ENCODE data around the gene SPTLC2. TPM values are rescaled to one million over a fixed set of nuclear protein-coding genes. Genes with fewer than 3 reads are reported as not detected.
A peak's percentile ranks its signal among the peaks of the same experiment; 100 is the strongest.

SPTLC2 gene
- total RNA-seq, 4 donors from 2014 or later, result 21.6 to 35.5 (median 29.8) TPM

GRCh38 chr14:77574446-77575115 is 41.9 kb downstream of the SPTLC2 start:
- TF ChIP-seq POLR2A (IDR thresholded peaks at IDR 0.05) (no peak), CTCF (IDR thresholded peaks at IDR 0.05) (no peak)
- no peak overlapping the region for H3K4me3 ChIP-seq
- H3K27me3 ChIP-seq, result no peaks in the 10 kb centered on the region
- peaks cover 0 to 47% (median 0%) of the 10 kb centered on the region in 3 donors for H3K36me3 ChIP-seq
- no peak for DNase-seq
- no peaks in the 10 kb centered on the region for H3K4me1 ChIP-seq
- H3K27ac ChIP-seq, result no peak overlapping the region
- H3K9me3 ChIP-seq, result no peaks in the 10 kb centered on the region

- no peak overlapping the region for H3K4me3 ChIP-seq
- DNase-seq, result no peak
- no peaks in the 10 kb centered on the region for H3K27me3 ChIP-seq
- TF ChIP-seq POLR2A (IDR thresholded peaks at IDR 0.05) (no peak), CTCF (IDR thresholded peaks at IDR 0.05) (no peak)
- H3K36me3 ChIP-seq, result peaks cover 0 to 47% (median 0%) of the 10 kb centered on the region in 3 donors
- H3K4me1 ChIP-seq, result no peaks in the 10 kb centered on the region
- no peak overlapping the region for H3K27ac ChIP-seq
- no peaks in the 10 kb centered on the region for H3K9me3 ChIP-seq
Observed at GRCh38 chr14:77573964-77574363, 42.5 kb downstream of the SPTLC2 start.

- TF ChIP-seq POLR2A (IDR thresholded peaks at IDR 0.05) (no peak), CTCF (IDR thresholded peaks at IDR 0.05) (no peak)
- H3K4me1 ChIP-seq, result no peaks in the 10 kb centered on the region
- H3K9me3 ChIP-seq, result no peaks in the 10 kb centered on the region
- H3K27ac ChIP-seq, result no peak overlapping the region
- H3K4me3 ChIP-seq, result no peak overlapping the region
- peaks cover 0 to 33% (median 0%) of the 10 kb centered on the region in 3 donors for H3K36me3 ChIP-seq
- no peaks in the 10 kb centered on the region for H3K27me3 ChIP-seq
- DNase-seq, result no peak
Observed at GRCh38 chr14:77570706-77571268, 45.6 kb downstream of the SPTLC2 start.

GRCh38 chr14:77565994-77566305 is 50.5 kb downstream of the SPTLC2 start:
- DNase-seq, result no peak
- TF ChIP-seq POLR2A (IDR thresholded peaks at IDR 0.05), result no peak
- no peak for TF ChIP-seq CTCF (IDR thresholded peaks at IDR 0.05)
- H3K9me3 ChIP-seq, result no peaks in the 10 kb centered on the region
- H3K27me3 ChIP-seq, result no peaks in the 10 kb centered on the region
- no peak overlapping the region for H3K4me3 ChIP-seq
- H3K36me3 ChIP-seq, result peaks cover 0 to 27% (median 0%) of the 10 kb centered on the region in 3 donors
- peak overlapping the region in 2 of 4 donors; percentile 30 to 42 for H3K27ac ChIP-seq
- H3K4me1 ChIP-seq, result no peaks in the 10 kb centered on the region

- no peak for DNase-seq
- Histone ChIP-seq H3K27me3 (no peaks in the 10 kb centered on the region), H3K4me3 (no peak overlapping the region), H3K9me3 (no peaks in the 10 kb centered on the region), H3K36me3 (peaks cover 0 to 29% (median 0%) of the 10 kb centered on the region in 3 donors), H3K4me1 (no peaks in the 10 kb centered on the region), H3K27ac (peak overlapping the region in 1 of 4 donors; percentile 22)
- TF ChIP-seq POLR2A (IDR thresholded peaks at IDR 0.05), result no peak
- TF ChIP-seq CTCF (IDR thresholded peaks at IDR 0.05), result no peak
Observed at GRCh38 chr14:77565289-77565993, 51.0 kb downstream of the SPTLC2 start.
